DMS 273 treated with DMSO at 0.1 percent for 48 hours (cell line): ENCODE results near the gene TRAF6.

Experiments
- DNase-seq: peaks from one replicate; lab custom pipeline; 2025; lab: John Stamatoyannopoulos, UW

TRAF6 gene

DNA sequence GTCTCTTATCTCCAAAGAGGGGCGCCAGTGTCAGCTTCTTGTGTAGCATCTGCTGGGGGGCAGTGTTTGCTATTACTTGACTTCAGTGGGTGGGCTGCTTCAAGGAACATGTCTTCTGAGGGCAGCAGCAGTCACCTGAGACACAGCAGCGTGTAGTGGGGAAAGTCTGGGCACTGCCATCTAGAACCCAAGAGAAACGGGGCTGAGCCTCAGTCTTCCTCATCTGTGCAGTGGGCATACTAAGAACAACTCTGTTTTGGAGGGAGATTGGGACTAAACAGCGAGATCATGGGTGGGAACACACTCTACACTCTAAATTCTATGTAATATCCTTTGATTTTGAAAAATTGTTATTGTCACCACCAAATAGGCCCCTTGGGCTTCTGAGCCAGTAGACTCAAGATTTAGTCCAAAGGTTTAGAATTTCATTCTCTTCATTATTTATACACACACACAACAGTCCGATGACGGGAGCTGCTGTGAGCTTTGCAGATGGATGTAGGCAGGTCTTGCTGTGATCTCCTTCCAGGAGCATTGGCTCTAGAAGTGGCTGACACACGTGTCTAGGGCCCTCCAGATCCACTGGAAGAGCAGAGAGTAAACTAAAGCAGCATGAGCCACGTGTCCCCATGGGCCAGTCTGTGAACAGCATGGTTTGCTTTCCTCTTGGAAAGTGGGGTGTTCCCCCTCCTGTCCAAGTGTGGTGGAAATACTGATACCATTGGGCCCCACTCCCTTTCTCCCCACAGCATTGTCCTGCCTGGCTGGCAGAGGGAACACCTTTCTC lies 51.8 kb downstream of the TRAF6 start:
- no peak for DNase-seq

DNA sequence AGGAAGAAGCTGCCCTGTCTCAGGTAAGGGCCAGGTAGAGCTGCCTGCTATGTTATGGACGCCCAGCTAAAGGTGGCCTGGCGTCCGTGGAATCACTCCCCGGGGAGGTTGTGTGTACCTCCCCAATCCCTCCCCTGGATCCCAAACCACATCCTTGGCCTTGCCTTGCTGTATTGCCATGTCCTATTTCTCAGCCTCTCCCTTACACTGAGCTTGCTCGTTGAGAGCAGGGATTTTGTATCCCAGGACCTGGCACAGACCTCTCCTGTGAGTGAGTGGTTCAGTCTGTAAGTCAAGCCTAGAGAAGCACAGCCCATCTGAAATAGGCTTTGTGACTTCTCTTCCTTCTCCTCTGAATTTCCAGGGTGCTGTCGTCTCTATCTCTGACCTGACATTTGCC lies 53.9 kb downstream of the TRAF6 start:
- no peak for DNase-seq

DNA sequence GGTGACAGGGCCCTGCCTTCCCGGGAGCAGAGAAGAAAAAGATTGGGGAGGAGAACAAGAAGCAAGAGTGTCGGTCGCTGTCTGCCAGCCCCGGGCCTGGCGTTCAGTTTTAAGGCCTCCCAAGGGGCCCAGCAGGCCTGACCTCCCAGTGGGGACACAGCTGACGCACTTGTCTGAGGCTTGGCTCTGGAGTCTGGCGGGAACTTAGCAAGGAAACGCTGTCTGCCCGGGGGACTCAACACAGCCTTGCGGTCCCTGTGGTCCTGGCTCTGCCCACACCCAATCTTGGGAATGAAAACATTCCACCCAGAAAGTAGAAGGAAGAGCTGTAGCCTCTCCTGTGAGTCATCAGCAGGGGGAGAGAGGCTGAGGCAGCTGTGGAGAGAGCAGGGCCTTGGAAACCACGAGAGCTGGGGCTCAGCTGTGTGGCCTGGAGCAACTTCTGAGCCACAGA lies 54.4 kb downstream of the TRAF6 start:
- DNase-seq, result no peak

DNA sequence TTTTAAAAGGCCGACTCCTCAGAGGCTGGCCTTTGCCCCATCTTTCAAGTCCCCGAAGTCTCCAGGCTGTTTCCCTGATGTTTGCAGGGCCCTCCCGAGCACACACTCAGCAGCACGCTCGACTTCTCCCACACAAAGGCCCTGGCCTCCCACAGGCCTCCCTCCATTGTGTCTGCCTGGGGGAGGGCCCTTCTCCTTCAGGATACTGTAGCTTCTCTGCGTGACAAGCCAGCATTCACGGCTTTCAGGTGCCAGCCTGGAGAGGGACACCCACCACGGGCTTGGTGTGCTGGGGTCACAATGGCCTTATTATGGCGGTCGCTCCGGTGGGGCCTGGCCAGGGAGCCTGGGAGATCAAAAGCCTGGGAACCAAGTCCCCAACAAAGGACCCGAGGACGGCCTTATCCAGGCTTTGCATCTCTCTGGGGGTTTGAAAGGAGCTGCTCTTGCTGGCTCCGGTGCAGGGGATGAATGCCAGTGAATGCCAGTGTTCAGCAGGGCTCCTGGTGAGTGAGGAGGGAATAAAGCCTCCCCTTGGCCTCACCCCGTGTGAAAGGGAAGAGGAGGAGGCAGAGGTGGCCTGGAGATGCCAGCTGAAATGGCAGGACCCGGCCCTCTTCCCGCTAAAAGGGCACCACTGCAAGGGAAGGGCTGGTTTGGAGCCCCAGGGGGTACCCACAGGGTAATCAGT lies 55.0 kb downstream of the TRAF6 start:
- DNase-seq, result no peak

DNA sequence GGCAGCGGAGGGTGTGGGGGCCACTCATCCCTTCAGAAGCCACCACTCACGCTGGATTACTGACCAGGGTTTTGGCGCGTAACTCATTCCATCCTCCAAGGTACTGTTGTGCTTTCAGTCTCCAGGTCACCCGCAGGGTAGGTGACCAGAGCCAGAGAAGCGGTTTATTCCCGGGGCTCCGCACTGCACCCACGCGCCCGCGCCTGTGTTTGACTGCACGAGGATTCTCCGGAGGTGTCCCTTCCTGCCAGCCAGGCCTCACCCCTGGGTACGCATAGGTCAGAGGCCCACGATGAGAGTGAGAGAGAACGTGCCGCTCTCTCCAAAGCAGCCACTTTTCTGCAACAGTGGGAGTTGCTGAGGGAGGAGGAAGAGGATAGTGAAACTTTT lies 55.5 kb downstream of the TRAF6 start:
- DNase-seq, result no peak

DNA sequence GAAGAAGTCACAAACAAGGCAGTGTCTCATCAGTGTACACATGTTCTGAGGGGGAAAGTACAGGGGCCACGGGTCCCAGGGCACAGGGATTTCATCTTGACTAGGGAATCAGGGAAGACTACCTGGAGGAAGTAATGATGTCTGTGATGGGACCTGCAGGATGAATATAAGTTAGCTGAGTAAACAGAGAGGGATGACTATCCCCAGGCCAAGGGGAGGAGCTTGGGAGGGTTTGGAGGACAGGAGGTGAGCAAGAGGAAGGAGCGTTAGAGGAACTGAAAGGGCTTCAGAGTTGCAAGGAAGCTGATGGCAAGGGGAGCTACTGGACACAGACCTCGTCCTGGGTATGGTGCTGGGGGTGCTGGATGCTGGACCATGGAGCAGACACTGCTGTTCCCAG lies 56.4 kb downstream of the TRAF6 start:
- no peak for DNase-seq

DNA sequence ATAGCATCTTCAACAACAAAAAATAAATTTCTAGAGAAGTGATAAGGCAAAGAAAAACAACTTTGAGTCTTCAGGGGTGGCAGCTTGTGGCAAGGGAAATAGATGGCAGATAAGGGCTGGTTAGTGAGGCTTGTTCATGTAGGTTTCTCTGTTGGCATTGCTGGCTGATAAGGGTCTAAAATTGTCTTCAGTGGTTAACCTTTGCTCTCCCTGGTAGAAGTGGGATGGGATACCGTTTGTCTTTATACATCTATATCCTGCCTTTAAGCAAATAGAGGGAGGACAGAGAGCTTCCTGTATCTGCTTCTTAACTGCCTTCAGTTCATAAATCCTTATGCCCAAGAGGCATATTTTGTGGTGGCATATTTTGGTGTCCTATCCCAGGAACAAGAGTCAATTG lies 57.1 kb downstream of the TRAF6 start:
- no peak for DNase-seq

DNA sequence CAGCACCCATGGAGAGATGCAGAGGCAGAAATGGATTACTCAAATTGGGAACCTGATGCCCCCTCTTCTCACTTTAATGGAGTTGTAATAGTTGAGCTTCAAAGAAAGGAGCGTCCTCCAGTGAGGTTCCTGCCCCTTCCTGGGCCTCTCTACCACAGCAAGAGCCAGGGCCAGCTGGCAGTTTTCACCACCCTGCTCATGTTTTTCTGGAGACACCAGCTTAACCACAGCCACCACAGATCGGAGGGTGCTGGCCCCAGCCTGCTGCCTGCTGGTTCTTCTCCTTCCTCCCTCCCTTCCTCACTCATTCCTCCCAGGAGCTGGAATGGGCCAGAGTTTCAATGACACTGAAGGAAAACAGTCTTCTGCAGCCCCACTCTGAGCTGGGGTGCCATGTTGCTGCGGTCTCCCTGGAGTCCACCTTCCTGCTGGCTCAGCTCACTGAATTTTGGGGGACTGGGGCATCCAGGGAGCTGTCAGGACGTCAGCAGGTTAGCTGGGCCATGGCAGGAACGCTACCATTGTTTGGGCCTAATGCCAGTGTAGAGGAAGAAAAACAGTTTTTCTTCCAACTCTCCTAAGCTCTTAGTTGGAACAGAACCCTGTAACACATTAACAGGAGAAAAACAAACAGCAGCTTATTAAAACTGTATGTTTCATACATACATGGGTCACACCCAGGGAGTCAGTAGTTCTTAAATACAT lies 57.7 kb downstream of the TRAF6 start:
- no peak for DNase-seq

DNA sequence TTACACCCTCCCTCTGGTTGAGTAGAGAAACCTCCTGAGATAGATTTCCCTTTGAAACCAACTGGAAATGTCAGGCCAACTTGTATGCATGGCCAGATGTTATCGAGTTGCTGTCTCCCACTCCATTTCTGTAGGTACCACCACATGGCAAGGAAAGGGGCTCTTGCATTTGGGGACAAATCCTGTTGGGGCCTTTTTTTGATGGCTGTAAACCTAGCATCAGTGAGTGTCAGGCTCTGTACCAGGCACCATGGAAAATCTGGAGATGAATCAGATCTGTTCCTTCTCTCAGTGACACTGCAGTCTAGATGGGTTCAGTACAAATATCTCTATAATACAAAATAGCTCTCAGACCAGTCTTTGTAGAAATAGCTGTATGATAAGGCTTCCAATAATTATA lies 58.4 kb downstream of the TRAF6 start:
- DNase-seq, result no peak

DNA sequence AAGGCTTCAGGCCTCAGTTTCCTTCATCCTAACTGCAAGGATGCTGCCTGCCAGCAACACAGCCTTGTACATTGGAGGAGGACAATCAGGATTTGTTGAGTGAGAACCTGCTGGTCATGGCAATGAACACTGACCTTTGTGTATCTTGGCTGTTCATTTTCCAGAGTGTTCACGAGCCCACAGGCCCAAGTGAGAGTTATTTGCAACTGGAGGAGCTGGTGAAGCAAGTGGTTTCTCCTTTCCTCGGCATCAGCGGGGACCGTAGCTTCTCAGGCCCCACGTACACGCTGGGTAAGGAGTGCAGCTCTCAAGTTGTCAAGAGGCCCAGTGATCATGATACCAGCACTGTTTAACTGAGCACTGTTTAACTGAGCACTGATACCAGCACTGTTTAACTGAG lies 59.0 kb downstream of the TRAF6 start:
- DNase-seq, result no peak

DNA sequence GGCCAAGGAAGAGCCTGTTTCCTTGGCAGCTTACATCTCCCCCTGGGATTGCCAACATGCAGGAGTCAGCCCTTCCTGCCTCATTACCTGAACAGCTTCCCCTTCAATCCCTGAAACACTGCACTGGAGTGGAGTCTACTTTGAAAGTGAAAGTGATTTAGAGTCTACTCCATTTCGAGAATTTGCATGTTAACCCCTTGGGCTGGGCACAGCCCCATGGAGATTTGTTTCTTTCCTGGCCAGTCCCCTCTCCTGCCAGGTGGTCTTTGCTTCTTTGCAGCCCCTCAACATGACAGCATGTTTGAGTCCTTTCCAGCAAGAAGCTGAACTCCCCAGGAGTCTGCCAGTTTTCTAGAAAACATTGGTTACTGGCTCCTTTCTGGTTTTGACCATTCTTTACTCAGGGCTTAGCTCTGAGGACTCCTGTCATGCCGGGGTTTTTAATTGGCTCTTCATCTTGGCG lies 59.9 kb downstream of the TRAF6 start:
- no peak for DNase-seq

DNA sequence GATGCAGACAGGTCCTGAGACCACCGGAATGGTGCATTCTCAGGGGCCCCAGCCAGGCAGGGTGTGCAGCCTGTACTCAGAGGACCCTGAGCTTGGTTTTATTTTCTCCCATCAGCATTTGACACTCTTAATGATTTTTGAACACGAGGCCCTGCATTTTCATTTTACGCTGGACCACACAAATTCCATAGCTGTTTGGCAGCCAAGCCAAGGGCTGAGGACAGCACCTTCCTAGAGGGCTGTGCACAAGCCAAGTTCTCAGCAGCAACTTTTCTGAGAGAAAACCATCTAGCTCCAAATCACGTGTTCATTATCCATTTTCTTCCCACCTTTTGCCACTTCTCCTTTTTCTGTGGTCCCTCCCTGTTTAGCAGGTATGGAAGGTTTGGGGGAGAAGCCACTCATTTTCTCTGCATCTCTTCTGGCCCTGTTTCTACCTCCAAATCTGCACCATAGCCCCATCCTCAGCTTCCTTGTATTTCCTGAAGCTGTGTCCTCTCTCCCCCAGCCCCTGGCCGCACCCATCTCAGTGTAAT lies 60.4 kb downstream of the TRAF6 start:
- DNase-seq, result no peak

DNA sequence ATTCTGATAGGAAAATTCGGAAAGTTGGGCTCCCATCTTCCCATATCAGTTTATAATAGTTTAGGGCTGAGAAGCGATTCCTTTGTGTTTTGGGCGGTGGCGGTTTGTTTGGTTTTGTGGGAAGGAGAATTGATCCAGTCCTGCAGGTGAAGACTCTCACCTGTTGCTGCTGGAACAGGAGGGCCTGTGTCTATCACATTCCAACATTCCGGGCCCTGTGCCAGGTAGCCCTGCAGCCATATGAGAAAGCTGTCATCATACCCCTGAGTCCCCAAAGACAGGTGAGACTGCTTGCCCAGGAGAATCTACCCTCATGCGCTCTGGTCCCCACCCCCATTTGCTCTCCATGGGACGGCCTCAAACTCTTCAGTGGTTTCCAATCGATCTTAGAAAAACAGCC lies 62.1 kb downstream of the TRAF6 start:
- DNase-seq, result no peak

DNA sequence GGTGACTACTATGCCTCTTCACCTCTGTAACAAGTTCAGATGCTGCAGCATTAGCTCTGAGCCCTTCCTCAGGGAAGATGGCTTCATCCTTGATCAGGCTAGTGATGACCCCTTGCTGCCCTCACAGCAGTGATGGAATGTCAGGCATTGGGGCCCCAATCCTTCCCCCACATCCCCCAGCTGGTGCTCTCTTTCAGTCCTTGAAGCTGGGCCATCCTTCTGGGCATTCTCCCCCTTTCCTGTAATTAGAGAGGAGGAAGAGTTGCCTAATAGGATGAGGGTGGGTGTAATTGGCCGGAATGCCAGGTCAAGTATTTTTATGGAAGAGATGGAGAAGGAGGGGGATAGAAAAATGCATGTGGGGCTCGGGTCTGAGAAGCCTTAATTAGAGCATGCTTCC lies 62.6 kb downstream of the TRAF6 start:
- no peak for DNase-seq

DNA sequence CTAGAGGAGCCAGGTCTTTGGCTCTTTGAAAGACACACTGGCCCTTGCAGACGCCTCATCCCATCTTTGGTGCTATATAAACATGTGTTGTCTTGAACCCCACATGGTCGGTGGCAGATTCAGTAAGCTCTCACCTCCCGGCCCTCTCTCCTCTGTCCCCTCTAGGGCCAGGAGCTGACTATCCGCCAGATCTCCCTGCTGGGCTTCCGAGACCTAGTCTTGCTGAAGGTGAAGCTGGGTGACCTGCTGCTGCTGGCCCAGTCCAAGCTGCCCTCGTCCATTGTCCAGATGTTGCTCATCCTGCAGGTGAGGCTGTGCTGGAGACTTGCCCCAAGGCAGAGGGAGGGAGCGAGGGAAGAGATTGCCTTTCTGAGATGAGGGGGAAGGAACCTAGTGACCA lies 63.9 kb downstream of the TRAF6 start:
- no peak for DNase-seq

DNA sequence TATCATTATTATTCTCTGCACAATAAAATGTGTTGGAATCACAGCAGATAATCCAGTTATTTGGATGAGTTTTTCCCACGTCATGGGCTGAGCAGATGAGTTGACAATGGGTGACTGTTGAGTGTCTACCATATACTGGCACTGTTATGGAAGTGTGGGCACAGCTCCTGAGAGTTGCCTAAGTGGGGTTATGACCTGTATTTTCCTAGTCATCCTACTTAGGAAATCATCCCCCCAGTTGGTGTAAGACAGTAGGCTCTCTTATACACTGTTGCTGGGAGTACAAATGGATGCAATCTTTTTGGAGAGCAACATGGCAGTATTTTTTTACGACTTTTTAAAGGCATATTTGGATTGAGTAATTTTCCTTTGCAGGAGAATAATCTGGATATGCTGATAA lies 66.4 kb downstream of the TRAF6 start:
- no peak for DNase-seq

DNA sequence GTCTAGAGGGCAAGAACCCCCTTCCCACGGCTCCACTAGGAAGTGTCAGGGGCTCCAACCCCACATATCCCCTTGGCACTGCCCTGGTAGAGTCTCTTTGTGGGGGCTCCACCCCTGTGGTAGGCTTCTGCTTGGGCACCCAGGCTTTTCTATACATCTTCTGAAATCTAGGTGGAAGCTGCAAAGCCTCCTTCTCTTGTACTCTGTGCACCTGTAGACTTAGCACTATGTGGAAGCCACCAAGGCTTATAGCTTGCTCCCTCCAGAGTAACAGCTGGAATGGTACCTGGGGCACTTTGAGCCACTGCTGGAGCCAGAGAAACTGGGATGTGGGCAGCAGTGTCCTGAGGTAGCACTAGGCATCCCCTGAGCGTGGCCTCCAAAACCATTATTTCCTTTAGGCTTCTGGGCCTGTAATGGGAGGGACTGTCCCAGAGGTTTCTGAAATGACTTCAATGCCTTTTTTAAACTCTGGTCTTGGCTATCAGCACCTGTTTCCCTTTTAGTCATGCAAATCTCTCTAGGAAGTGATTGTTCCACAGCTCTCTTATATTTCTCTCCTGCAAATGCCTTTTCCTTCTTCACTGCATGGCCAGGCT lies 68.4 kb downstream of the TRAF6 start:
- no peak for DNase-seq

DNA sequence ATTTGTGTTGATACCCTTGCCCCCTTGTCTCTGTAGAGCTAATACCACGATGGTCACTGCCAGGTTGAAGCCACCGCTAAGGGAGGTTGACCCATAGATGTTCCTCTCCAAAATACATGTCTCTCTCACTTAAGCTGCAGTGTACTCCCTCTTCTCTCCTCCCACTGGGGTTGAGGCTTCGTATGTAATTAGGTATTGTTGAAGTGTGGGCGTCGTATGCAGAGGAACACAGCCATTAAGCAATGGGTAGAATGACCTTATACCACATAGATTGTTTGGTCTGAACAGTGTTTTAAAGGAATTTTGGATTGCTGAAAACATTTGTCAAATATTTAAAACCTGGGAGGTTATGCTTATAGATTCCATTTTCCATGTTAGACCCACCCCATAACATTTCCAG lies 71.9 kb downstream of the TRAF6 start:
- no peak for DNase-seq

DNA sequence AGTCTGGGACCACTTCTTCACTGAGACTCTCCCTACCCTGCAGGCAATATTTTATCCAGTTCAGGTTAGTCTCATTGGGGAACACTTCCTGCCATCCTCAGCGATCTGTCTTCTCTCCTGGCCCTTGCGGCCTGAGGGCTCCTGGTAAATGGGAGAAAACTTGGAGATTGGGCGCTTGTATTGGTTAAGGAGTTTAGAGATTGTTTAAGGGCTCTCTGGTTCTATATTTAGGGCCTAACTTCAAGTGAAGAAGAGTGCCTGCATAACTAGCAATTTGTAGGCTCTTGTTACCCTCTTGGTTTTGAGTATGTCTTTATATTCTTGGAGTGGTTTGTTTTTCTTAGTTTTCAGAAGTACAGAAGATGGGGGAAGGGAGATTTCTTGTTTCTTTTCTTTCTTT lies 72.7 kb downstream of the TRAF6 start:
- DNase-seq, result no peak
